ENCODE data around the gene TTC22.
"Not testable (repeated sequence)": the region's sequence is repeated elsewhere in the genome, so short reads cannot be mapped to it uniquely, and the experiment has no call there.

The TTC22 gene

DNA sequence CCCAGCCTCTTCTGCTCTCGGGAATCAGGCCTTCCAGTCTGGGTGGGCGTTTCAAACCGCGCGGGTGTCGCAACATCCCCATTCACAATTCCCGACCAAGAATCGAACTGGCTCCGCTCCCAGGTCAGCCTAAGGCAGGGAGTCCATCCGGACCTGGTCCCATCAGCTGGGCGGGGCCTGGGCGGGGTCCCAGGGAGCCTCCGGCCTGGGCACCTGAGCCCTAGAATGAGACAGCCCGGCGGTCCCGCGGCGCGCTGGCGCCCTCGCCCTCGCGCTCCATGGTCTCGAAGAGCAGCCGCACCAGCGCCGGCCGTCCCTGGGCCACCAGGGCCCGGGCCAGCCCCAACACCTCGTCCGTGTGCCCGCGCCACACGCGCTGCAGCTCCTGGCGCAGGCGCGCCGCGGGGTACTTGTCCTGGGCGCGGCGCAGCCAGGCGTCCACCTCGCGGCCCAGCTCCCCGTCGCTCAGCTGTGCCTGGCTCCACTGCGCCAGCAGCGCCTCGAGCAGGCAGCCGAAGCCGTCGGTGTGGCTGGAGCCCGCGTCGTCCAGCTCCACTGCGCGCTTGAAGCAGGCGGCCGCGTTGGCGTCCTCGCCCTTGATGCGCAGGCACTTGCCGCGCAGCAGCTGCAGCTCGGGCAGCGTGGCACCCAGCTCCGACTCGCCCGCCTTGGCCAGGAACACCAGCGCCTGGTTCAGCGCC, 19.9 kb downstream of the TTC22 start:
- DNase-seq = no peak

DNA sequence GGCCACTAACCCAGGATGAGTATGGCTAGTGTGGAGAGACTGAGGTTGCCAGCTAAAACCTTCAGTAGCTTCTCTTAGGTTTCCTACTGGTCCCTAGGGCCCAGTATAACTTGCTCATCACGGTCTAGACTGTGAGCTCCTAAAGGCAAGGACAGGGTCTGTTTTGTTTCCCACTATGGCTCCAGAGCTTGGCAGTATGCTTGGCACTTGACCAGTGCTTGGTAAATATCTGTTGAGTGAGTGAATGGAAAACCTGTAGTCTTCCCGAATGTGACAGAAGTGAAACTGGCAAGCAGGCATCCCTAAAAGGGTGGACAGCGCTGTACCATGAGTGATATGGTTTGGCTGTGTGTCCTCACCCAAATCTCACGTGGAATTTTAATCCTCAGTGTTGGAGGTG, 23.7 kb downstream of the TTC22 start:
- no peak for DNase-seq

DNA sequence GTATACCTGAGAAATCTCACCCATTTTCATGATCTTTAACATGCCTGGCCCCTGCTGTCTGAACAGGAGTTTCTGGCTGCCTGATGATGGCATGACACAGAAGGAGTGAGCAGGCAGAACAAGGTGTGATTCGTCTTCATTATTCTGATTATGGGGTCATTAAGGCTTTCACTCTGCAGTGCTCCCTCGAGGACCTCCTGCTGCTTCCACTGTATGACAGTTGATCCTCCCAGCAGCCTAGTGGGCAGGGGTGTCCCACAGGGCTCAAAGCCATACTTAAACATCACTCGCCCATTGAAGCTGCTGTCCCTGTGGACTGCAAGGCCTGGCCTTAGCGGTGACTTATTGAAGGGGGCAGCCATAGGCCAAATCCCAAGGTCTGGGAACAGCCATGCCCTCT, 24.1 kb downstream of the TTC22 start:
- no peak for DNase-seq

DNA sequence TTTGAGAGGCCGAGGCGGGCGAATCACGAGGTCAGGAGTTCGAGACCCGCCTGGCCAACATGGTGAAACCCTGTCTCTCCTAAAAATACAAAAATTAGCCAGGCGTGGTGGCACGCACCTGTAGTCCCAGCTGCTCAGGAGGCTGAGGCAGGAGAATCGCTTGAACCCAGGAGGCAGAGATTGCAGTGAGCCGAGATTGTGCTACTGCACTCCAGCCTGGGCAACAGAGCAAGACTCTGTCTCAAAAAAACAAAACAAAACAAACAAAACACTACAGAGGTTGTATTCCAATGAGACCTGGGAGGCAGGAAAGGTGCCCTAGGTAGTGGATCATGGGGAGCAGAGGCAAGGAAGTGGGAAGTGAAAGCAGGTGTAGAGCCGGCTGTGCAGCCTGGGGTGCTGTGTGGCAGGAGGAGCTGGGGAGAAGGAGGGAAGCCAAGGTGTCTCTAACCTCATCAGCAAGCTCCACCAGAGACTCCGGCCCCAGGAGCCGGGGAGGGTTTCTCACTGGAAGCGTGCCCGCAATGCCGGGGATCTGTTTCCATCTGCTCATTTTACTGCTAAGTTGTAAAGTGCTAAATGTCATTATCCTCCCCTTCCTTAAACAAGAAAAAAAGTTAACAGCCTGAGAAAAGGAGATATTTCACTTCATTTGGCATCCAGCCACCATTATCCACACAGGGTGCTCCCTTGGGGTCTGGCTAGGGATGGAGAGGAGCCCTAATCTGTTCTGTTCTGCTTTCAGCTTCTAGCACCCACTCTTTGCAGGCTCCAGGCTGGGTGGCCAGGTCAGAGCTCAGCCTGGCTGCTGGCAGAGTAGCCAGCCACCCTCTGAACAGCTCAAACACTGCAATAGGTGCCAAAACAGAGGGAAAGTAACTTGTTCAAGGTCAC, 25.0 kb downstream of the TTC22 start:
- DNase-seq = not testable (repeated sequence)

DNA sequence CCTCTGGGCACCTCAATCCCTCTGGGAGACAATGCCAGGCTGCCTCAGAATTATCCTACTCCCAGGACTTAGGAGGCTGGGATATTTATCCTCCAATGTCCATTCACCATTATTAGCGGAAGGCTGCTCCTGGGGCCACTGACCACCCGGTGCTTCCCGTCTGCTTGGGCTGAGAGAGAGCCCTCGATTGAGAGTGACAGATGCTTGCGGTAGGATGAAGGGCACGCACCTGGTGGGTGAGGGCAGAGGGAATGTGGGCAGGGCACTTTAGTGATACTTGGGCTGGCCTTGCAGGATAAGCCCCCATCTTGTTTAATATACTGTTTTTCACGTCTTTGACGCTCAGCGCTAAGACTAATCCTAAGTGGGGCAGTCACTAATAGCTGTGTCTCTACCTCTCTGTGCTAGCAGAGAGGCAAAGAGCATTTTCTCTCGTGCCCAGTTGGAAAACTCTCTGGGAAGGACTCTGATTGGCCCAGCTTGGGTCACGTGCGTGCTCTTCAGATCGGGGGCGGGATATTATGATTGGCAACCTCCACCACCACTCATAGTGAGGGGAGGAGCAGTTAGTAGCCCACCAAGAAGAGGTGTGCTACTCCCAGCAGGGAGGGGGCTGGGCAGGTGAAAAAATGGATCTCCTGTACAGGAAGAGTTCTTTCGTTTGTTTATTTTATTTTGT, 26.2 kb downstream of the TTC22 start:
- DNase-seq = no peak

DNA sequence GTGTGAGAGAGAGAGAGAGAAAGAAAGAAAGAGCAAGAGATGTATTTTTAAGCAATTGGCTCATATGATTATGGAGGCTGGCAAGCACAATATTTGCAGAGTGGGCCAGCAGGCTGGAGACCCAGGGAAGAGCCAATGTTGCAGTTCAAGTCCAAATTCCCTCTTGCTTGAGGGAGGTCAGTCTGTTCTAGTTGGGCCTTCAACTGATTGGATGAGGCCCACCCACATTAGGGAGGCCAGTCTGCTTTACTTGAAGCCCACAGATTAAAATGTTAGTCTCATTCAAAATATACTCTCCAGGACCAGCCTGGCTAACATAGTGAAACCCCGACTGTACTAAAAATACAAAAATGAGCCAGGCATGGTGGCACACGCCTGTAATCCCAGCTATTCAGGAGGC, 28.2 kb downstream of the TTC22 start:
- DNase-seq = no peak

DNA sequence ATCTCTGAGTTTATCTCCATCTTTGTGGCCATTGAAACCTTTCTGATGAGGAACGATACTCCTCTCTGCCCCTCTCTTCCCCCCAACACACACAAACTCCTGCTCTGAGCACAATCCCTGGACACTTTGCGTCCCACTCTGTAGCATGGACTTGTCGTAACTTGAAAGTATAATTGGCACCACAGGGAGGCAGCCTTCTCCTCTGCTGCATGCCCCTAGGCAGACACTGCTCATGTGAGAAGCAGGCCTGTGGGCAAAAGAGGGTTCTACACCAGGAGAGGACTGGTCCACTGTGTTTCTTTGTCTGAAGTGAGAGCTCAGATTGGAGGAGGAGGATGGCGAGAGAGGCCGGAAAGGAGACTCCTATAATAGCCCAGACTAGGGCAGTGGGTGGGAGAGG, 33.0 kb downstream of the TTC22 start:
- no peak for DNase-seq

DNA sequence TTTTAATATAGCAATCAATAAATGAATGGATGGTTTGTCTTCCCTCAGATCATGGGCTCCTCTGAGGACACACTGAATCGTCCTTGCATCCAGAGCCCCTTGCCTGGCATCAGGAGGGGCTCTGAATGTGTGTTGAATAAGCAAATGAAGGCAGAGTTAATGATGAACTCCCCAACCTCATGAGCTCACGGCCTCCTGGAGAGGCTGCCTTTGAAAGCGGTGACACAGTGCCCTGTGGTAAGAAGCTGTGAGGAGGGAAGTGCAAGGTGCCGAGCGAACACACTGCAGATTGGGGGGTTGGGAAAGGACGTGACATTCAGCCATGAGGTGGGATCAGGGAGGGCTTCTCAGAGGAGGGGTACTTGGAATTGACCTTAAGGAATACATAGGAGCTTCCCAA, 33.6 kb downstream of the TTC22 start:
- DNase-seq = no peak

DNA sequence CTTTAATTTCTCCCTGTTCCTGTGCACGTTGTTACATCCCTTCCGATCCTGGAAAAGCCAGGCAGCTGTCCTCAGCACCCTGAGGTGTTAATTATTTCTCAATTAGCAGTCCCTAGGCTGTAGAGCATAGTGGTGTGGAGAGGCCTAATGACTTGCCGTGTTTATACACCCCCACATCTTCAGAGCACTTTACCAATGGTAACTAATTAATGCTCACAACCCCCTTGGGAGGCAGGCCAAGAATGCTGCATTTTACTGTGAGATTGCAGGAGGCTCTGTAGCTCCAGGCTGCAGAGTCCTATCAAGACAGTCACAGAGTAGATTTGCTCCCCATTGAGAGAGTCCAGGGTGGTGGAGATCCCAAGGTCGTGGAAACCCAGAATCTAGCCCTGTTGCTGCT, 34.4 kb downstream of the TTC22 start:
- DNase-seq = no peak

DNA sequence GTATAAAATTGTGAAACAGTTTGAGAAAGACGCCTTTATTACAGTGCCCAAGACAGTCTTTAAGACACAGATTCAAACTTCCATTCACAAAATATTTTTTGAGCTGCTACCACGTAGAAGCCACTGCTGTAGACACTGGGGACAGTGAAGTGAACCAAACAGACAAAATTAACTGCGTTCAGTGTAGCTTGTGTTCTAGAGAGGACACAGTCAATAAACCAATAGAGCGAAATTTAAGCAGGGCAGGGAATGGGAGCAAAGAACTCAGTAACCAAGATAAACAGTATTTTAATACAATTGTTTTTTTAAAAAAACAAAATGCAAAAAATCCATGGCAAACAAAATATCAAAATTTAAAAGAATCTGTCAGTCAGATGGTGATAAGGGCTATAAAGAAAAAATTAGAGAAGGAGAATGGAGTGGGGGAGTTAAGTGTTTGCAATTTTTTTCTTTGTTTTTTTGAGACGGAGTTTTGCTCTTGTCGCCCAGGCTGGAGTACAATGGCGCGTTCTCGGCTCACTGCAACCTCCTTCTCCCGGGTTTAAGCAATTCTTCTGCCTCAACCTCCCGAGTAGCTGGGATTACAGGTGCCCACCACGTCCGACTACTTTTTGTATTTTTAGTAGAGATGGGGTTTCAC, 36.1 kb downstream of the TTC22 start:
- no peak for DNase-seq

DNA sequence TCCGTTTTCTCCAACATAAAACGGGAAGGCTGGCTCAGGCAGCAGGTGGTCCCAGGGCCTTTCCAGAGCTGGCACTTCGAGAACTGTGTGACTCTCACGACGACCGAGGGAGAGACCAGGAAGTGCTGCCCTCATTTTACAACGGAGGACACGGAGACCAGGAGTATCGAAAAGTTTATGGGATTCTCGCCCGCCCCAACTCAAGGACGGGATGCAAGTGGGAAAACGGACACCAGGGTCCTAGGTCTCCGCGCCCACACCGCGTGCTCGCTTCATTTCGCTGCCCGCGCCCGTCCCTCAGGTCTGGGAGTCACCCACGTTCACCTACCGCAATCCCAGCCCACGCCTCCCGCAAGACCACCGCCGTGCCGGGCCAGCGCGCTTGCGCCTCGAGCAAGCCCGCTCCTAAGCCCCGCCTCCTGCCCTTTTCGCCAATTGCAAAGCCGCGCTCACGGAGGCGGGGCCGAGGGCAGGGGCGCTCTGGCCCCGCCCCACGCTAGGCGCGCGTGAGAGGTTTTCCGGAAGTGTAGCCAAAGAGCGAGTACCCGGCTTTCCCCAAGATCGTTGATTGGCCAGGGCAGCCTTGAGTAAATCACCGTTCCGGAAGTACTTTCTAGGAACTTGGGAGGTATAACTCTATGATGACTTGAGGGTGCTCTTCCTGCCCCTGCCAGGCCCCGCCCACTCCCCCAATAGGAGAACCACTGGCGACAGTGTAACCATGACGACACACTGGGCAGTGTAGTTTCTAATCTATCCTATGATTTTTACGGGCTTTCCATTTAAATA, 36.8 kb downstream of the TTC22 start, which contains the start of gene PARS2:
TSS of gene PARS2 (minus strand) at position 391 of the 789 bp plus-strand sequence. CDS start 5,362 bp downstream, outside the sequence.
- peak; percentile 98 to 99 for DNase-seq

DNA sequence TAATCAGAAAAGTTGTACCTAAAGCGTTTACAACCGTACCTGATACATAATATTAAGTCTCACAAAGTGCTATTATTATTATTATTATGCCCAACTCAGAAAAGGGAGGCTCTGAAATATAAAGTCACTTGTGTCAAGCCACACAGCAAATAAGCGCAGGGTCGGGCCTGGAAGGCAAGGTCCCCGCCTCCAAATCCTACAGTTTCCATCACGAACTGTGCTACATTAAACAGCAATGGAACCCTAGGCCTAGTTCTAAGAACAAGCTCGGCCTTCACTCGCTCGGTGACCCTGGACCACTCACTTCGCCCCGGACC, 37.3 kb downstream of the TTC22 start:
- DNase-seq = no peak

DNA sequence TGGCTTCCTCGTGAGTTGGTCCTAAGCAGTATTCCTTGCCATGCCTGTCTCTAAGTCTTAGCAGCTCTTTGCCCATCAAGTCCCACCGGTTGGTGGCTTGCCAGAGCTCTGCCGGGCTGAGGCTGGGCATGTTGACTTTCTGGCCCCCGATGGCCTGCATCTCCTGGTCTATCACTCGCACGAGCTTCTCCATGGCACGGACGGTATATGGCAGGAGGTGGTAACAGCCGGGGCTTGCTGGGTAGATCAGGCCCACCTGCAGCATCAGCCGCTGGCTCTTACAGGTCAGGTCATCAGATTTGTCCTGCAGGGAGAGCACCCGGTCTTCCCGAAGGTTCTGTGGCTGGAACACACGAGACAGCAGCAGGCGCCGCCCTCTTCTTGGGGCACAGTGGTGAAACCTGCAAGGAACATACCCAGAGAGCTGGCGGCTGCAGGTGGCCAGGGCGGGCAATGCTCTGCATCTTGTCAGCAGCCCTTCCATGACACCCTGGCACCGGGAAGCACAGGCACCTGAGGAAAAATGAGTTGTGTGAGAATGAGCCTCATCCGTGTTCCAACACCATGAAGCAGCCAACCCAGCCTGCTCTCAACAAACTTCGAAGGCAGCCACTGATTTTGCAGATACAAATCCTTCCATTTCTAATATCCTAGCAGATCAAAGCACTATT, 42.3 kb downstream of the TTC22 start:
- no peak for DNase-seq

DNA sequence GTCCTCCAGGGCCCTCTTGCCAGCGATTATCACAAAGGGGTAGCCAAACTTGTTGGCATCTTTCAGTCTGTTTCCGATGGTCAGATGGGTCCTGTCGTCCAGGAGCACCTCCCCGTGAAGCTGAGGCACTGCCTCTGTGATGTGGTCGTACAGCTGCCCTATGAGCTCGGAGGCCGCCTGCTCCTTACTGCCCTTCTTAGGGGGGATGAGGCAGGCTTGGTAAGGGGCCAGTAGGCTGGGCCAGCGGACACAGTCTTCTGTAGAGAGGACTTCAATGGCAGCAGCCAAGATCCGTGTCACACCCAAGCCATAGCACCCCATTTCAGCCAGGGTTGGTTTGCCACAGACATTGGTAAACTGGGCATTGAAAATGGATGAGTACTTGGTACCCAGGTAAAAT, 43.3 kb downstream of the TTC22 start:
- DNase-seq = no peak

DNA sequence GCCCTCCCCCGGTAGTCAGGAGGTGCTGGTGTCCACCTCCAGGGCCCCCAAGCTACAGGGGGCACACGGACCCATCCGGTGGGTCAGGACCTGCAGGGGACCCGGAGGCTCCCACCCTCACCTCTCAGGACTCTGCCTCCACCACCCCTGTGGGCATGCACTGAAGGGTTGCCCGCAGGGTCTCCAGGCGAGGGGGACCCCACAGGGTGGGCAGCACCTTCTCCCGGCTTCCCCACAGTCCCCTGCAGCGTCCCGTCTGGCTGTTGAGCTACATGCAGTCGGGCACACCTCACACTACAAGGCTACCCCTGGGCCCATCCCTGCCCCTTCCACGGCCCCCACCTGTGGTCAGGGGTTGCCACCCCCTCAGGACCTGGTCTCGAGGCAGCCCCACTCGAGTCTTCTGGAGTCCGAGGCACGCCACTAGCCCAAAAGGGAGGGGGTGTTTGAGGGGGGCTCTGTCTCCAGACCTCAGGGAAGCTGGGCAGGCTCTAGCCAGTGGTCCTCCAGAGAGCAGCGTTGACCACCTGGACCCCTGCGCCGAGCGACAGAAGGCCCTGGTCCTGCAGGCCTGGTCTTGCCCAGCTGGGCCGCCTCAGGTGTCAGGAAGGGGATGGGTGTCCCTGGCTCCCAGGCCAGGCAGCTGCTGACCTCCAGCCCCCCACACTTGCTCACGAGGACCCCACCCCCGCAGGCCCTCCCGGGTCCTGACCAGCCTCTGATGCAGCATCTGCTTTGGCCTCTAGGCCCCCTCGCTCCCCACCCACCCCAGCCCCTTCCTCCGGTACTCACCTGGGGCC, 46.4 kb downstream of the TTC22 start:
- no peak for DNase-seq

DNA sequence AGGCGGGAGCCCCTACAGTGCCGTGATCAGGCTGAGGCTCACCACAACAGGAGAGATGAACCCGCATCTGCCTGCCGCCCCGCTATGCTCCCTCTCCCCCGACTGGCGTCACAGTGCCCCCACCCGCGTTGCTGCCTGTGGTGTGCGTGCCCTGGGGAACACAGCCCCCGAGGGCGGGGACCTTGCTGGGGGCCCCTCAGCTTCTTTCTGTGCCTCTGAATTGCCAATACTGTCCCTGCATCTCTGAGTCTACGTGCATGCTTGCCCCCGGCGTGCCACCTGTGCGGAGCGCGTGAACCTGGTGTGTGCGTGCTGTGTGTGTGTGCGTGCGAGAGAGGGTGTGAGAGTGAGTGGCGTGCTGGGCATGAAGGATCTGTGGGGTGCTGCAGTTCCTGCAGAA, 47.1 kb downstream of the TTC22 start:
- DNase-seq = no peak

DNA sequence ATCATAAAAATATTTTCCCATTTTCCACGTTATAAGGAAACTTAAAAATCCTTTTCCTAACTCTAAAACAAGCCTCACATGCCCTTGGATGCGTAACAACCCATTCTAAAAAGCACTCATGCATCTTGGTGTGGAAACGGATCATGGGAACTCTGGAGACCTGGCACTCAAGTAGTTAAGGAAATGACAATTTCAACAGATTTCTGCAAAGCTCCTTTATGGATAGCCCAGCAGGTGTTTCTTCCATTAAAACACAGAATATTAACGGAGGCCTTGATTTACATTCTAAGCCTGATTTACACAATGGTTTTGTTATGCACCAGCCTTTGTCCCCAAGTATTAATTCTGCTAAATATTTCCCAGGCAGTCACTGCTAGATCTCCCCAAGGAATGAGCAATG, 49.7 kb downstream of the TTC22 start:
- no peak for DNase-seq

DNA sequence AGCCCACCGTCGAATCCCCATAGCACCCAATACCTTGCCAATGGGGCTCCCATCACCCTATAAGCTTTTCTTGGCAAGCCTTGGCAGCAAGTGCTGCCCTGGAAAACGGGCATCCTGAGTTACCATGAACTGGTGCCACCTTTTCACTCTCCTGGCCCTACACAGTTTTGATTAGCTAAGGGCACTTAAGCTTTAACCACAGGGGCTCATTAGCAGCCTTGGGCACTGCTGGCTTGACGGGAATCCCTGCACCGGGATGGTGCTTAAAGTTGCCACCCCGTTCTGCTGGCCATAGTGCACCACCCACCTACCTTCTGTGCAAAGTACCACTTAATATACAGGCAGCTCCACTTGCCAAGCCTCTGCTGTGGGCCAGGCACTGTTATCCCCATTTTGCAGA, 50.5 kb downstream of the TTC22 start:
- no peak for DNase-seq

DNA sequence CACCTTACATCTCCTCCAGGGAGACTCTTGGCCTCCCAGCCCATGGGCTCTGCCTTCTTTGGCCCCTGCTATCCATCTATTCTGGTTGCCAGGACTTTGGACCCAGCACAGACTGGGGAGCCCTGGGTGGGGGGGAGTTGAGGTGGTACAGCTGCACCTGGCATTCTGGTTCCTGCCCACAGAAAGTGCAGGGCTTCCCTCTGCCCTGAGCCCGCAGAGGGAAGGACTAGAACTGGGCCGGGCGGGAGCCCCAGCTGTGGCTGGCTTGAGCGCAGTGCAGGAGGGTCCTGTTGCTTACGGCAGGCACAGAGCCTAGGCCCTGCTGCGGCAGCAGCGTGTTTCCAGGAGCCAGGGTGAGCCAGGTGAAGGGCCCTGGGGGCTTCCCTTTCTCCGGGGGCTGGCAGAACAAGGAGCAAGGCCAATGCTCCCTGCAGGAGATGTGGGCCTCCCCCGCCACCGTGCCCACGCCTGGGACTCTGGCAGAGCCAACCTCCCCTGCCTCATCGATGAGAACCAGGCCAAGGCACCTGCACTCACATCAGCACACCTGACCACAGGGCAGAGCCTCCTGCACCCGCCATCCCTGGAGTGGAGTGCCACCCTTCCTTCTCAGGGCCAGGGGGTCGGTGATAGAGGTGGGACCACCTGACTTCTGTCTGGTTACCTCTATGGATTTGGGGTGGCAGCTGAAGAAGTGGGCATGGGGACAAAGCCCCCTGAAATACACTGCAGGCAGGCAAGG, 52.9 kb downstream of the TTC22 start:
- no peak for DNase-seq

DNA sequence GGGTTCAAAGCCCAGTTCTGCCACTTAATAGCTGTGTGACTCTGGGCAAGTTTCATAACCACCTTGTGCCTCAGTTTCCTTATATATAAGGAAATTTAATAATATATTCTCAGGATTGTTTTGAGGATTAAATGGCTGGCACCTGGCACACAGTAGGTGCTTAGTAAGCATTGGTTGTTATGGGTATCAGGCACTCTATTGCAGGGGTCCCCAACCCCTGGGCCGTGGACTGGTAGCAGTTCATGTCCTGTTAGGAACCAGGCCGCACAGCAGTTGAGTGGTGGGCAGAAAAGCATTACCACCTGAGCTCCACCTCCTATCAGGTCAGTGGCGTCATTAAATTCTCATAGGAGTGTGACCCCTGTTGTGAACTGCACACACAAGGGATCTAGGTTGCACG, 55.3 kb downstream of the TTC22 start:
- no peak for DNase-seq
